Stimulated activated CD4-positive, alpha-beta T cell treated with anti-CD3 and anti-CD28 coated beads, Interleukin-1b, Interleukin-23, amount 100 ng/mL, for 1 hour (primary cell): ENCODE measurements around the gene OCIAD1.
"Not testable (repeated sequence)": the region's sequence is repeated elsewhere in the genome, so short reads cannot be mapped to it uniquely, and the experiment has no call there.

ENCODE experiments used
- DNase-seq, 2 donors: peaks; one replicate each; pipeline ENCODE4 v3.0.0-alpha.2; 2020; ENCODE audit warnings: low read depth in 2 of 2

The OCIAD1 gene

DNA sequence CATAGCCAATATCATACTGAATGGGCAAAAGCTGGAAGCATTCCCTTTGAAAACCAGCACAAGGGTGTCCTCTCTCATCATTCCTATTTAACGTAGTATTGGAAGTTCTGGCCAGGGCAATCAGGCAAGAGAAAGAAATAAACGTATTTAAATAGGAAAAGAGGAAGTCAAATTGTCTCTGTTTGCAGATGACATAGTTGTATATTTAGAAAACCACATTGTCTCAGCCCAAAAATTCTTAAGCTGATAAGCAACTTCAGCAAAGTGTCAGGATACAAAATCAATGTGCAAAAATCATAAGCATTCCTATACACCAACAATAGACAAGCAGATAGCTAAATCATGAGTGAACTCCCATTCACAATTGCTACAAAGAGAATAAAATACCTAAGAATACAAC is 9.5 kb upstream of the OCIAD1 start:
- DNase-seq, result not testable (repeated sequence)

DNA sequence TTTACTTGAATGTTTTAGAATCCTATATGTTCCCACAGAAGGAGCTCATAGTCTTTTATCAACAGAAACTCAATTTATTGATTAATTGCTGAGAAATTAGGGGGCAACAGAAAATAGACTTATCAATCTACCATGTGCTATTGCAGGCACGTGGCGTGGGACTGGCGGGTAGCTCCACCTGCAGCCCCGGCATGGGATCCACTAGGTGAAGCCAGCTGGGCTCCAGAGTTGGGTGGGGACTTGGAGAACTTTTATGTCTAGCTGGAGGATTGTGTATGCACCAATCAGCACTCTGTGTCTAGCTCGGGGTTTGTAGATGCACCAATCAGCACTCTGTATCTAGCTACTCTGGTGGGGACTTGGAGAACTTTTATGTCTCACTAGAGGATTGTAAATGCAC is 3.3 kb upstream of the OCIAD1 start:
- no peak for DNase-seq

DNA sequence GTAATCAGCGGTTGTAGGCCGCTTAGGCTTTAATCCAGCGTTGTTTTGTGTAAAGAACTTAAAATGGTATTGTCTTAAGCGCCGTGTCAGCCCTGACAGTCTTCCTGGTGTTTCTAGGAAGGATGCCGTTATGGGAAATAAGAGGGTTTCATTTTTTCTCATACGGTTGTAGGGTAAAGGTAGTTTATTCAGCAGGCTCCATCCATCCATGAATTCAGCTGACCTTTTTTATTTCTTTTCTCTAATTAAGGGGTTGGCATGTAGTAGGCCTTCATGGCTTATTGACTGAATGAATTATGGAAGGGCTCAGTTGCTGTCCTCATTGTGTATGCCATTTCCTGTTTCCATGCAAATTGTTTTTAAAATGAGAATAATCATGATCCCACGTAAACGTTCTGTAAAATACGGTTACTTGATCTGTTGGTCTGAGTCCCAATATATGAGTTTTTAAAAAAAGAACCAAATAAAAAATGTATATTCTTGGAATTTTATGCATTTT is 693 bp downstream of the OCIAD1 start:
- no peak for DNase-seq

DNA sequence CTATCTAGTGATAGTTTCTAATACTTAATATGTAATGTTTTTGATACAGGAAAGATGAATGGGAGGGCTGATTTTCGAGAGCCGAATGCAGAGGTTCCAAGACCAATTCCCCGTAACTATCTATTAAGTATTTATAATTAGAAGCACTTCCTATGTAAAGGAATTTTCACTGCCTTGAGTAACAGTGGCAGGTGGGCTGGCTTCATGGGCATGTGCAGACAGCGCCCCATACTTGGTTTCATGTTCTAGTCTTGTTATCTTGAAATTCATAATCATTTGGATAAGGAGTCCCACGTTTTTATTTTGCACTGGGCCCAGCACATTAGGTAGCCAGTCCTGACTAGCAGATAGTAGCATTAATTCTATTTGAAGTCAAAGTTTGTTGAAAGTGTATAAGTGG is 1.7 kb downstream of the OCIAD1 start:
- no peak for DNase-seq

DNA sequence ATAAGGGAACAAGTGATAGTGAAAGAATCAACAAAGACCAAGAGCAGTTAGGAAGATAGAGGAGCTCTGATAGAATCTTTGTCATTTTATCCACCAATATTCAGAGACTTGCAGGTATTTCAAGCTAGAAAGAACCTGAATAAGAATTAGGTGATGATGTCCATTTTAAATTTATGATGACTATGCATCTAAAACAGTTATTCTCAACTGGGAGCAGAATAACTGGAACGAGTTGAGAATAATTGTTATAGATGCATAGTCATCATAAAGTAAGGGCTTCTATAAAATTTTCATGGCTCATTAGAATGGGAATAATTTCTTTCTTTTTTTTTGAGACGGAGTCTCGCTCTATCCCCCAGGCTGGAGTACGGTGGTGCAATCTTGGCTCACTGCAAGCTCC is 5.8 kb downstream of the OCIAD1 start:
- DNase-seq, result no peak

DNA sequence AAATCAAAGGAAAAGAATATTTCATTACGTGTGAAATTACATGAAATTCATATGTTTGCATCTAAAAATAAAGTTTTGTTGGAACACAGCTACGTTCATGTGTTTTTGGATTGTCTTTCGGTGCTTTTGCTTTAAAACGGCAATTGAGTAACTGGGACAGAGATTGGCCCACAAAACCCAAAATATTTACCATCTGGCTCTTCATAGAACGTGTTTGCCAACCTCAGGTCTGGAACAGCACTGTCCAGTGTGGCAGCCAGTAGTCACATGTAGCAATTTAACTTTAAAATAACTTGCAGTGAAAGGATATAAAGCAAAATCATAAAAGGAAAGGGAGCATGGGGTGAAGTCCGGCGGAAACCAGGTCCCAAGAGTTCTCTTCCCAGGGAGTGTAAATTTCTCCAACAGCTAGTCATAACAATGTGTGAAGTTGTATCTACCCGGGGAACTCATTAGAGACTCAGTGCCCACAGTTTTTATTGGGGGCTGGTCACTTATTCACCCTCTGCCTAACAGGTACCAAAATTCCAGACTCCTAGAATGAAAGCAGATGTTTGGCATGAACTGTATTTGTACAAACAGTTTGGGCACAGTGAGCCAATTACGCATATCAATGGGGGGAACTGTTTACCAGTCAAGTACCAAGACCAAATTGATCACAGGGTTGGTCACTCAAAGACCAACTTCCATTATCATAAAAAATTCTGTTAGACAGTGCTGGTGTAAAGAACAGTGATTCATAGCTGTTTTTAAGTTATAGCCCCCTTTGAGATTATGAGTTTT is 10.3 kb downstream of the OCIAD1 start:
- no peak for DNase-seq

DNA sequence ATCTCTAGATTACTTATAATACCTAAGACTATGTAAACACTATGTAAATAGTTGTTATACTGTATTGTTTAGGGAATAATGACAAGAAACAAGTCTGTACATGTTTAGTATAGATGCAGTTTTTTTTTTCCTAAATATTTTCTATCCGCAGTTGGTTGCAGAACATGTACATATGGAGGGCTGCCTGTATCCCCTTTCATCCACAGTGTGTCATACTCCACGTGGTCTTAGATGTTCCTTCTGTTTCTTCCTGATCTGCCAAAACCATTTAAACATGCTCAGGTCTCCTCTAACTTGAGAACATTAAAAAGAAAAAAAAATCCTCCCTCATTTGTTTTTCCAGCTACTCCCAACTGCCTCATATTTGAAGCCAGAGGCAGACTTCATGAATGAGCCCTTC is 14.0 kb downstream of the OCIAD1 start:
- no peak for DNase-seq

DNA sequence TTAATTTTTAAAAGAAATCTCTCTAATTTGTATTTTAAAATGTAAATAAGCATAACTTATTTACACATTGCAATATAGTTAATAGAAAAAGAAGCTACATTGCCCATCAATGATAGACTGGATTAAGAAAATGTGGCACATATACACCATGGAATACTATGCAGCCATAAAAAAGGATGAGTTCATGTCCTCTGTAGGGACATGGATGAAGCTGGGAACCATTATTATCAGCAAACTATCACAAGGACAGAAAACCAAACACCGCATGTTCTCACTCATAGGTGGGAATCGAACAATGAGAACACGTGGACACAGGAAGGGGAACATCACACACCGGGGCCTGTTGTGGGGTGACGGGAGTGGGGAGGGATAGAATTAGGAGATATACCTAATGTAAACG is 17.9 kb downstream of the OCIAD1 start:
- DNase-seq, result not testable (repeated sequence)

DNA sequence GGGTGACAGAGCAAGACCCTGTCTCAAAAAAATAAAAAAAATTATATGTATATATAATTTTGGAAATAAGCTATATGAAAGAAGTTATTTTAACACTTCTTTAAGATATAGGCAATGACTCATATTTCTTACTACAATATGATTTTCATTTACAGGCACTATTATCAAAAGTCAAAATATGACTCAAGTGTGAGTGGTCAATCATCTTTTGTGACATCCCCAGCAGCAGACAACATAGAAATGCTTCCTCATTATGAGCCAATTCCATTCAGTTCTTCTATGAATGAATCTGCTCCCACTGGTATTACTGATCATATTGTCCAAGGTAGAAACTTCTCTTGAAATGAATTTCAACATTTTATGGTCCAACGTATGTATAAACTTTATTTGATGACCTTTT is 20.8 kb downstream of the OCIAD1 start:
- no peak for DNase-seq

DNA sequence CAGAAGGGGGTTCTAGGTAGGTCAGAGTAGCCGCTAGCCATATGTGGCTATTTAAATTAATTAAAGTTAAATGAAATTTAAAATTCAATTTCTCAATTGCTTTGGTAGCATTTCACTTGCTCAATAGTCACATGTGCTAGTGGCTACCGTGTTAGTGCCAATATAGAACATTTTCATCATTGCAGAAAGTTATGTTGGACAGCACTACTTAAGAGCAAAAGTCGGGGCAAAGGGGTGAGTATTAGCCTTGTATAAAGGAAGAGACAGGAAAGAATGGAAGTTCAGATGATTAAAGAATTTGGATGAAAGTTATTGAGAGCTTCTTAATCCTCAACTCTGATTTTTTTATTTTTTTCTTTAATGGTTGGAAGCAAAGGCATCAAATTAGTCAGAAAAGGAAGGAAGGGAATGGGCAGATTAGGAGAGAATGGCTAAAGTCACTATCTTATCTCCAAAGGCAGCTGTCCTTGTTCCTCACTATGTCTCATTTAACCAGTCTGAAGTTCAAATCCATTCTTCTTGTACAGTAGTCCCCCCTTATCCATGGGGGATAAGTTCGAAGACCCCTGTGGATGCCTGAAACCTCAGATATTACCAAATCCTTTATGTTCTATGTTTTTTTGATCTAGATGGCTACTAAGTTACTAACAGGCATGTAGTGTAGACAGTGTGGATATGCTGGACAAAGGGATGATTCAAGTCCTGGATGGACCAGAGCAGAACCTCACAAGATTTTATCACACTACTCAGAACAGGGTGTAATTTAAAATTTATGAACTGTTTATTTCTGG is 22.9 kb downstream of the OCIAD1 start:
- DNase-seq, result no peak

DNA sequence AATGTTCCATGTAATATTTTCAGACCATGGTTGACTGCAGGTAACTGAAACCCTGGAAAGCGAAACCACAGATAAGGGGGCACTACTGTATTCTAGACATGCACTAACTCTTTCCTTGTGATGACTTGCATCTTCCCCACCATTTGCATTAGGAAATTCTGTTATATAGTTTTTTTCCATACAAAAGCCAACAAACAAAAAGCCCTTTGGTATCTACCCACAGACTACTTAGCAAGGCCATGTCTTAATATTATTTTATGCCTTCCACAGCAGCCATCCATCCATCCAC is 23.5 kb downstream of the OCIAD1 start:
- DNase-seq, result no peak

DNA sequence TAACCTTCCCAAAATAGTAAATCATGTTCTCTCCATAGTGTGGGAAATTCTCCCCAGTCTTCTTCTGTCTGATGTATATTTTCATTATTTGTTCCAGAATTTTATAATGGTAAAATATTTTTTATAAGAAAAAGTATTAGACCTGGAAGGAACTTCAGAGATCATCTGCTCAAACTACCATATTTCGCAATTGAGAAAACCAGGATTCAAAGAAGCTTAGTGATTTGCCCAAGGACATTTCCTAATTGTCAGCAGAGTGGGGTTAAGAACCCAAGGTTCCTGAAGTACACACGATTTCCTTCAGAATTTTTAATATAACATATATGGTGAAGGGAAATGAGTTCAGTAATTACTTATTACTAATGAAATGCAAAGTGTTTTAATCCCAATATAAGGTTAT is 24.1 kb downstream of the OCIAD1 start:
- no peak for DNase-seq

DNA sequence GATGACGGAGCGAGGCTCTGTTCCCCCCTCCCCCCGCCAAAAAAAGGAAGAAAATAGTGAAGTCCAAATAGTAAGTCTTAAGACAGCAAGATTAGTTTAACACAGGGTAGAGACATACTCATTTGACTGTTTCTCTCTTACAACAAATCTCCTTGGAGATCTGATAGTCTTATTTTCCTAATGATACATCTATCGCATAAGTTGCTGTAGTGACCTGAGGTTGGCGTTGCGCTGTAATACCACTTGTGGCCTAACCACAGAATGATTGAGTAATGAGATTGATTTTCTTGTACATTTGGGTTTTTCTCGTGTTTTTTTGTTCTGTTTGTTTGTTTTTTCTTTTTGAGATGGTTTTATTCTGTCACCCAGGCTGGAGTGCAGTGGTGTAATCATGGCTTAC is 27.2 kb downstream of the OCIAD1 start:
- no peak for DNase-seq

DNA sequence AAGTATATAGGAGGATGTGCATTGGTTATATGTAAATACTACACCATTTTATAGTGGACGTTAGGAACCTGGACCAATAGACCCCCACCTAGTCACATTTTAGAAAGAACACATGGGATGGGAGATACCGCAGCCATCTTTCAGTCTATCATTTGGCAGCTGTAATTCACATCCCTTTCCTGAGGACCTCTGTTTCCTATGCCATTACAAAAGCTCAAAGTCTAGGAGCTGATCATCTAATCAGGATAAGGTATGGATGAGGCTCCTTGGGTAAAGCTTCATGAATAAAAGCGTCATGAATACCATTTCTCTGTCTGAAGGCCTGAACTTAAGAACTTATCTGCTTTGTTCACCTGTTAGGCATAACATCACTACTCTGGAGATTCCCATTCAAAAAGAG is 31.1 kb downstream of the OCIAD1 start:
- no peak for DNase-seq

DNA sequence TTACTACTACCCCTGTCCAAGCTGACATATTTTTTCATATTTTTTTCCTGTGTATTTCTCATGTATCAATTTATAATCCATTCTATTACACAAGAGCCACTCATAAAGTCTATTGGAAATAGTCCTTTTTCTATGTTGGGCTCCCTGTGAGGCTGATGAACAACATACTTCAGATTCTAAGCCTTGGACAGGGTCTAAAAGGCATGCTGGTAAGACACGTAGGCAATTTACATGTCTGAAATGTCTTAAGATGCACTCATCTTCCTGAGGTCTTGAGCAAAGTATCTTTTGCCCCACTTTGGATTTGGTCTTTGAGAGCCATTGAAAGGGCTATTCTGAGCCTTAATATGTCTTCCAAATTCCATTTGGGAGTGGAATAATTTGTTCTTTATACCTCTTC is 31.8 kb downstream of the OCIAD1 start:
- no peak for DNase-seq

DNA sequence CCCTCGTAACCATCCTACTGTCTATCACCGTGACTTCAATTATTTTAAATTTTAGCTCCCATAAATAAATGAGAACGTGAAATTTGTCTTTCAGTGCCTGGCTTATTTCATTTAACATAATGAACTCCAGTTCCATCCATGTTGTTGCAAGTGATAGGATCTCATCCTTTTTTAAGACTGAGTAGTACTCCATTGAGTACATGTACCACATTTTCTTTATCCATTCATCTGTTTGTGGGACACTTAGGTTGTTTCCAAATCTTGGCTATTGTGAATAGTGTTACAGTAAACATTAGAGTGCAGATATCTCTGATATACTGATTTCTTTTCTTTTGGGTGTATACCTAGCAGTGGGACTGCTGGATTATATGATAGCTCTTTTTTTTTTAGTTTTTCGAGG is 32.8 kb downstream of the OCIAD1 start:
- no peak for DNase-seq

DNA sequence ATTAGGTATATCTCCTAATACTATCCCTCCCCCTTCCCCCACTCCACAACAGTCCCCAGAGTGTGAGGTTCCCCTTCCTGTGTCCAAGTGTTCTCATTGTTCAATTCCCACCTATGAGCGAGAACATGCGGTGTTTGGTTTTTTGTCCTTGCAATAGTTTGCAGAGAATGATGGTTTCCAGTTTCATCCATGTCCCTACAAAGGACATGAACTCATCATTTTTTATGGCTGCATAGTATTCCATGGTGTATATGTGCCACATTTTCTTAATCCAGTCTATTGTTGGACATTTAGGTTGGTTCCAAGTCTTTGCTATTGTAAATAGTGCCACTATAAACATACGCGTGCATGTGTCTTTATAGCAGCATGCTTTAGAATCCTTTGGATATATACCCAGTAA is 33.8 kb downstream of the OCIAD1 start:
- not testable (repeated sequence) for DNase-seq

DNA sequence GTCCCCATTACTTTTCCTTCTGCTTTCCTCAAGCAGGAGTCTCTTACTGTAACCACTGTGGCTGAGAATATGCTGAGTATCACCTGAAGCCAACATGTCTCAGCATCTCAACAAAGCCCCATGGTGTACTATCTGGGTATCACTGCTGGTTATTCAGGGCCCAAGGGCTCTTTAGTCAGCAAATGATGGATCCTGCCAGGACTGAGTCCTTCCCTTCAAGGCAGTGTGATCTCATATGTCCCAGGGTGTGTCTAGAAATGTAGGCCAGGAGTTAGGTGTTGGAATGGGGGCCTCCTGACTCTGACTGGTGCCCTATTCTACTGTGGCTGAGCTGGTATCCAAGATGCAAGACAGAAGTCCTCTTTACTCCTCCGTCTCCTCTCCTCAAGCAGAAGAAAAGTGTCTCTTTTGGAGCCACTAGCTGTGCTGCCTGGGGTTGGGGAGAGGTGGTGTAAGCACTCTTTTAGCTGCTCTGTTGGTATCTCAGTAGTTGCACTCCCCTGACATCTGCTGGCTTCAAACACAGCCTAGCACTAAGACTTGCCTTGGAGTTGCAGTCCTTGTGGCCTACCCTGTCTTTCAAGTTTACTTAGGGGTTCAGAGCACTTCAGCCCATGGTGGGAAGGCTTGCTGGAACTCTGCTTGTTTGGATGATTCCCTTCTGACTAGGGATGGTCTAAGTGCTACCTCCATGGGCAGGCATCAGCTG is 47.1 kb downstream of the OCIAD1 start:
- DNase-seq, result no peak

DNA sequence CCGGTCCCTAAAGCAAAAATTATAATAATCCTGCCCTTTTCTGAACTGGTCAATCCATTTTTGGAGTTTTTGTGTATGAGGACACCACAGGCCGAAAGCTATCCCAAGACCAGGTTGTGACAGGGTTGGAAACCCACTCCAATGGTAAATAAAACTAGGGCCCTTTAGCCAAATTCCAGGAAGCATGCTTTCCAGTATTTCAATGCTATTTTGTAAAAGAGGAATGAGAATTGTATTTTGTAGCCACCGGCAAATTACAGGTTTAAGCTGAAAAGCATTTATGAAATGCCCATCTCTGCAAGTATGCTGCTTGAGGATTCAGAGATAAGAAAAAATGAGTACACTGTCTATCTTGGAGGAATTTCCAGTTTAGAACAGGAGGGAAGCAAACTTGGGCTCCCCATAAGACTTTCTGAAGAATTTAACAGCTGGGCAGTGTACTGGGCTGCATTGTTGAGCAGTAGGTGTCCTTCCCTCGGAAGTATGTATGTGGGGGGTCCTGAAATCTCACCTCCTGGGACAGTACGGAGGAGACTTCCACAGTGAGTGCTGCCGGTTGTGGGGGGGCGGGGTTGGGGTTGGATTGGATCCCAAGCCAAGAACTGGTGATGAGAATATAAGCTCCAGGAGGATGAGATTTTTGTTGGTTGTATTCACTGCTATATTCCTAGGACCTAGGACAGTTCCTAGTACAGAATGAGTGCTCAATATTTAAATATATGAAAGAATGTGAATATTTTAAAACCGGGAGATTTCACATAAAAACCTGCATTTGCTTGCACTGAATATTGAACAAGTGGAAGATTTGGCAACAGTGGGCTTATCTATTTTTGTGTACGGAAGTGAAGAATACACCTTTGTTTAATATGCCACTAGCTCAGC is 48.9 kb downstream of the OCIAD1 start:
- no peak for DNase-seq

DNA sequence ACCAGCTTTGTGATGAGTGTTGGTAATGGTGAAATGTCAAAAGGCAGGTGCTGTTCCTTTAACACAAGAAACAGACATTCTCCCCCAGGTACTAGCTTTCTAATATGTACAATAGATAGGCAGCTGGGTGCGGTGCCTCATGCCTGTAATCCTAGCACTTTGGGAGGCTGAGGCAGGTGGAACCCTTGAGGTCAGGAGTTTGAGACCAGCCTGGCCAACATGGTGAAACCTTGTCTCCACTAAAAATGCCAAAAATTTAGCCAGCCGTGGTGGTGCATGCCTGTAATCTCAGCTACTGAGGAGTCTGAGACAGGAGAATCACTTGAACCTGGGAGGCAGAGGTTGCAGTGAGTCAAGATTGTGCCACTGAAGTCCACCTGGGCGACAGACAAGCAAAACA is 50.8 kb downstream of the OCIAD1 start:
- DNase-seq, result not testable (repeated sequence)

DNA sequence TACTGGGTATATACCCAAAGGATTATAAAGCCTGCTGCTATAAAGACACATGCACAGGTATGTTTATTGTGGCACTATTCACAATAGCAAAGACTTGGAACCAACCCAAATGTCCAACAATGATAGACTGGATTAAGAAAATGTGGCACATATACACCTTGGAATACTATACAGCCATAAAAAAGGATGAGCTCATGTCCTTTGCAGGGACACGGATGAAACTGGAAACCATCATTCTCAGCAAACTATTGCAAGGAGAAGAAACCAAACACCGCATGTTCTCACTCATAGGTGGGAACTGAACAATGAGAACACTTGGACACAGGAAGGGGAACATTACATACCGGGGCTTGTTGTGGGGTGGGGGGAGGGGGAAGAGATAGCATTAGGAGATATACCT is 58.9 kb downstream of the OCIAD1 start:
- DNase-seq, result not testable (repeated sequence)
